NCI-H345 treated with DMSO at 0.1 percent for 48 hours (cell line): ENCODE data around the gene STYX.
"Not testable (repeated sequence)": the region's sequence is repeated elsewhere in the genome, so short reads cannot be mapped to it uniquely, and the experiment has no call there.

Experiments used
- DNase-seq: peaks from one replicate; lab custom pipeline; 2025; ENCODE audit not compliant: unreplicated experiment; lab: John Stamatoyannopoulos, UW

Gene STYX

GRCh38 chr14:52723514-52724359, 6.2 kb upstream of the STYX start:
- no peak for DNase-seq

- no peak for DNase-seq
These were observed 5.7 kb upstream of the STYX start for GRCh38 chr14:52724360-52724644.

- DNase-seq: not testable (repeated sequence)
These were observed 2.5 kb upstream of the STYX start for GRCh38 chr14:52727509-52727908.

- not testable (repeated sequence) for DNase-seq
These were observed 931 bp upstream of the STYX start for GRCh38 chr14:52729035-52729434.

- no peak for DNase-seq
These were observed 411 bp upstream of the STYX start for GRCh38 chr14:52729585-52729924.

GRCh38 chr14:52730709-52731111, 744 bp downstream of the STYX start:
- no peak for DNase-seq

- DNase-seq: no peak
These were observed 3.9 kb downstream of the STYX start for GRCh38 chr14:52733824-52734223.

GRCh38 chr14:52735921-52736489, 6.0 kb downstream of the STYX start:
- DNase-seq: no peak

- DNase-seq: no peak
These were observed 8.4 kb downstream of the STYX start for GRCh38 chr14:52738409-52738808.

GRCh38 chr14:52740751-52741150, 10.8 kb downstream of the STYX start:
- no peak for DNase-seq

GRCh38 chr14:52741865-52742264, 11.9 kb downstream of the STYX start:
- DNase-seq: no peak

GRCh38 chr14:52748647-52749292, 18.8 kb downstream of the STYX start:
- DNase-seq: no peak

GRCh38 chr14:52755607-52756316, 25.8 kb downstream of the STYX start:
- DNase-seq: no peak

GRCh38 chr14:52759145-52759544, 29.2 kb downstream of the STYX start:
- no peak for DNase-seq

- not testable (repeated sequence) for DNase-seq
These were observed 33.0 kb downstream of the STYX start for GRCh38 chr14:52762923-52763322.

GRCh38 chr14:52767058-52767833, 37.3 kb downstream of the STYX start:
- DNase-seq: no peak

- DNase-seq: no peak
These were observed 39.9 kb downstream of the STYX start for GRCh38 chr14:52769887-52770286.

- DNase-seq: no peak
These were observed 46.9 kb downstream of the STYX start for GRCh38 chr14:52776816-52777215.

GRCh38 chr14:52778702-52779101, 48.7 kb downstream of the STYX start:
- DNase-seq: no peak

- no peak for DNase-seq
These were observed 50.9 kb downstream of the STYX start for GRCh38 chr14:52780893-52781292.

- DNase-seq: no peak
These were observed 51.7 kb downstream of the STYX start for GRCh38 chr14:52781629-52782028.
